ENCODE measurements around the gene RNF169. TPM values are rescaled to one million over a fixed set of nuclear protein-coding genes. Genes with fewer than 3 reads are reported as not detected.
A peak's percentile ranks its signal among the peaks of the same experiment; 100 is the strongest.

The RNF169 gene
- total RNA-seq, 1 donor from 2014 or later, result 18.2 TPM

DNA sequence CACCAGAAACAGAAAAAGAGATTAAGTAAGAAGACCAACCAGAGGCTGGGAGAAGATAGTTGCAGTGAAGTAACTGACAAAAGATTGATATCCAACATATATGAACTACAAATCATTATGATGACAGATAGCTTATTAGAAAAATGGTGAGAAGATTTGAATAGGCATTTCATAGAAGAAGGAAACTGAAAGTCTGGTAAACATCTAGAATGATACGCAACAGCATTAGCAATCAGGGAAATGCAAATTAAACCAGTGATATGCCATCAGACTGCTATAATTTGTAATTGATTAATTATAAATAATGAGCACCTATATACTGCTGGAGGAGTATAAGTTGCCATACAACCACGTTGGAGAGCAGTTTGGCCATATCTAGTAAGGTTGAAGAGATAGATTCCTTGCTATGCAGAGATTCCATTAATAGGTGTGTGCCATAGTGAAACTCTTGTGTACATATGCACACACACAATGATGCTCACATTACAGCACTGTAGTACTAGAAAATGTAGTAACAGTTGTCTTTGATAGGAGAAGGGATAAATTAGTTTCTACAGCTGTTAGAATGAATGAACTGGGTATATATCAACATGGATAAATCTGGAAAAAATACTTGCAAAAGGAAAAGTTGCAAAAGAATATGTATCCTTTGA, 20.5 kb downstream of the RNF169 start:
- DNase-seq (ENCODE audit: low read depth), result no peak

DNA sequence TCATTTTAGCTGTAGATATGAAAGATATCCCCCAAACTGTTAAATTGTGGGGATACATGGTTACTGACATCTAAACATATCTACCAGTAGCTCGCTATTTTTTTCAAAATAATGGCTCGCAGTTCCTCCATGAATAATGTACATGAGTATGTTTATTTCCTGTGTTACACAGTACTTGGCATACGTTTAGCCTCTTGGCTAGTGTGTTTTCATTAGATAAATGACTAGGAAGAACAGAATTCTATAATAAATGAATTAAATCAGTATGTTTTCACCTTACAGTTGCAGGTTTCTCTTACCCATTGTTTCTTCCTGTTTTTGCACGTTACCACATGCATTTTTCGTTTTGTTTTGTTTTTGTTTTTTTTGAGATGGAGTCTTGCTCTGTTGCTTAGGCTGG, 21.8 kb downstream of the RNF169 start:
- no peak for DNase-seq (ENCODE audit: low read depth)

DNA sequence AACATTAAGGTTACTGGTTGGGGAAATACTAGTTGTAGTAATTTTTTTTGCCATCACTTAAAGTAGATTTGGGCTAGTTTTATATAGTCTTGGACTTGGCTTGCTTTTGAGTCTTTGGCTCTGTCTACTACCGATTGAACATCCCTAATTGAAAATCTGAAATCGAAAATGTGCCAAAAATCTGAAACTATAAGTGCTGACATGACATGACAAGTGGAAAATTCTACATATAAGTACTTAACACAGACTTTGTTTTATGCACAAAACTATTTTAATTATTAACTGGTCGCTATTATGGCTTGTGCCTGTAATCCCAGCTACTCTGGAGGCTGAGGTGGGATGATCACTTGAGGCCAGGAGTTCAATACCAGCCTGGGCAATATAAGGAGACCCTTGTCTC, 22.5 kb downstream of the RNF169 start:
- no peak for DNase-seq (ENCODE audit: low read depth)

DNA sequence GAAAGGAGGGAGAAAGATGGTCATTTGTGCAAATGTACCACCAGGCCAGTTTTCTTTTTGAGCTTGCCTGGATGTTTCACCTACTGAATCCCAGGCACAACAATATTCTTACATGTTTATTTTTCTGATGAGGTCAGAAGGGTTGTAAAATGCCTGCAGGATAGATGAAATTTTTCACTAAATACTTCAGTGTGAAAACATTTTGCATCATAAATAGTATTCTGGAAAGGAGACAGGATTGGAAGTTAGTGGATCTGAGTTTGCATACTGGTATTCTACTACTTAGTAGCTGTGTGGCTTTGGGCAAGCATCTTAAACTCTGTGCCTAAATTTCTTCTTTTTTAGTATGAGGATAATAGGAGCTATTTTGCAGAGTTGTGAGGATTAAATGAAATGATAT, 24.8 kb downstream of the RNF169 start:
- DNase-seq (ENCODE audit: low read depth), result no peak

DNA sequence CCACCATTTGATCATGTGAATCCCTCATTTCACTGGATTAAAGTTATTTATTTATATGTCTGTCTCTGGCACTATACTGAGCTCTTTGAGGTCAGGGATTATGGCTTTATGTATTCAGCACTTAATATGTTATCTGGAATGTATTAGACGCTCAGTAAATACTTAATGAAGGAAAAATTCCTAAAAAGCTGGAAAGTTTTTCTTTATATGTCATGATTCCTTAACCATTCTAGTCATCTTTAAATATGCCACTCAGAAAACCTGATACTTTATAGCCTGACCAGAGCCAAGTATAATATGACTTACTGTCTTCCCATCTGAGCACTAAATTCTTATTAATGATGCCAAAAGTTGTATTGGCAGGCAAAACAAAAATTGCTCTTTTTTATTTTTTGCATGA, 27.1 kb downstream of the RNF169 start:
- DNase-seq (ENCODE audit: low read depth), result no peak

DNA sequence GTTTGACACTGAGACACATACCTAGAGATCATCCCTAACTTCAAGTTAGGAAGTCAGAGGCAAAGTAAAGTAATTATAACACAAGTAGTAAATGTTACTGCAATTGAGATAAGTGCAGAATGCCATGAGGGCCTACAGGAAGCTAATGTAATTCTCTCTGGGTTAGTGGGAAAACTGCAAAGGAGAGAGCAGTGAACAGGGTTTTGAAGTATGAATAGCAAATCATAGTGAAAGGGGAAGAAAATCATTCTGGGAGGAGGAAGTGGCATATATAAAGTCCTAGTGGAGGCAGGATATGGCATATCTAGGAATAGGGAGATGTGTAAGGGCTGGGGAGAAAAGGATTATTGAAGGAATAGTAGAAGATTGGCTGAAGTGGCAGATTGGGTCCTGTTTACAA, 27.9 kb downstream of the RNF169 start:
- no peak for DNase-seq (ENCODE audit: low read depth)

DNA sequence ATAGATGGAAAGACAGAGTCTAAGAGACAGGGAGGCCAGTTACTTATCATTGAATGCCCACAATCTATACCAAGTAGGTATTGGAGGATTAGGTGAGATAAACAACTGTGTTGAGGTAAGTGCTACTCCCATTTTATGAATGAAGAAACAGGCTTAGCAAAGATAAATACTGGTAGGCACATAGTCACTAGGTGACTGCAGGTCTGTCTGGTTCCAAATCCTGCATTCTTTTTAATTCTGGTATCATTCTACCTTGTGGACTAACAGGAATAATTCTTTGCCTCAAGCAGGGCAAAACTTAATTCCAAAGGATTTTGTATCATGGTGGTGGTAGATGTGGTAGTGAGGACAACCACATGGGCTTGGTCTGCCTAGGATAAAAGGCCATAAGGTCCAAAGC, 28.4 kb downstream of the RNF169 start:
- no peak for DNase-seq (ENCODE audit: low read depth)

DNA sequence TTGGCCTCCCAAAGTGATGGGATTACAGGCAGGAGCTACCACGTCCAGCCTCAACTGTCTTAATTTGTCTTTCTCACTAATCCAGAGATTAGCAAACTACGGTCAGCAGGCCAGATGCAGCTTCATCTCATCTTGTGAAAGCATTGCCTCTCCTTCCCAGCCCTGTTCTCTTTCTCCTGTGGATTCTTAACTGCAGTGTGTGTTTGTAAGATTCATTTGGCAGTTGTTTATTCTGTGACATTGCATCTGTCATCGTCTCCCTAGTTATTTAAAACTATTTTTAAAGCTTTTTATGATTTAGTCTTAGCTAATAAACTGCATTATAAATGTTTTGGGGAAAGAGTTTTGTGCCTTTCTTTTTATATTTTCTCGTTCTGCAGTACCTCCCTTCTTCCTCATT, 29.2 kb downstream of the RNF169 start:
- DNase-seq (ENCODE audit: low read depth), result no peak

DNA sequence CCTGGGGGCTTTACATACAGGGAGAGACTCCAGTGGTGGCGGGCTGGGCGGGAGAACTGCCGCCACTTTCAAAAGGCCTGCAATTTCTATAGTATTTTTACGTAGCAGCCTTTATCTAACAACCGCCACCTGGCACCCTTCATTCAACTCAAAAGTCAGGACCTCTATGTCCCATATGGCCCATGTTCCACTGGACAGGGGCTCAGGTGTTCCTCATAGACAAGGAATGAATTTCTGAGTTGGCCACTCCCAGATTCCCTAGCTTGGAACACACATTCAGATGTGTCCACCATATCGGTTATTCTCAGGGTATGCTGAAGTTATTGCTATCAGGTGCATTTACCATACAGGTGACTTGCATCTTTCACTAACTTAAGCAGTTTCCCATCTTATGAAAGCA, 29.9 kb downstream of the RNF169 start:
- no peak for DNase-seq (ENCODE audit: low read depth)

DNA sequence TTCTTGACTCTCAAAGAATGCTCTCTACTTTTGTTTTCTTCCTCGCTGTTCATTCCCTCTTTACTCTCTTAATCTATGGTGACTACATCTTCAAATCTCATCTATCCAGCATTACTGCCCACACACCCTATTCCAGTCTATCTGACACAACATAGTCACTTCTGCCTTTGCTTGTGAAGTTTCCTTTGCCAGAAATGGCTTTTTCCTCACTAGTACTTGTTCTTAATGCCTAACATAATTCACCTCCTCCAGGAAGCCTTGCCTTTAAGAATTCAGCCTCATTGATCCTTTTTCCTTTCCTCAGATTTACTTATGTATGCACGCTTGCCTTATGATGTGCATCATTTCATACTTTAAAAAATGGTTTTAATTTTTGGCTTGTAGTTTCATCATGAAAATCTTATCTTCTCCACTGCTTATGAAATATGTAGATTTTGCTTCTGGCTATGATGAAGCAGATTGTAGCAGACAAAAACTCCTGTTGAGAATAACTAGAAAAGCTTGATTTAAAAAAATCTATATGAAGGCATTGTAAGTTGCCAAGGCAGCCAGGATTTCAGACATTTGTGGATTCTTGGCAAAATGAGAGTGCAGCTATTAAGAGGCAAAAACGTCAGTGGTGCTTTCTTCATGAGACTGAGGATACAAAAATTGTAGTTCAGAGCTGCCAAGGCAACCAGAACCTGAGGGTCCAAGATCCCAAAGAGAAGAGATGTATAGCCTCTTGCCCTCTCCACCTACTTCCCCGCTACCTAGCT, 31.8 kb downstream of the RNF169 start:
- no peak for DNase-seq (ENCODE audit: low read depth)

DNA sequence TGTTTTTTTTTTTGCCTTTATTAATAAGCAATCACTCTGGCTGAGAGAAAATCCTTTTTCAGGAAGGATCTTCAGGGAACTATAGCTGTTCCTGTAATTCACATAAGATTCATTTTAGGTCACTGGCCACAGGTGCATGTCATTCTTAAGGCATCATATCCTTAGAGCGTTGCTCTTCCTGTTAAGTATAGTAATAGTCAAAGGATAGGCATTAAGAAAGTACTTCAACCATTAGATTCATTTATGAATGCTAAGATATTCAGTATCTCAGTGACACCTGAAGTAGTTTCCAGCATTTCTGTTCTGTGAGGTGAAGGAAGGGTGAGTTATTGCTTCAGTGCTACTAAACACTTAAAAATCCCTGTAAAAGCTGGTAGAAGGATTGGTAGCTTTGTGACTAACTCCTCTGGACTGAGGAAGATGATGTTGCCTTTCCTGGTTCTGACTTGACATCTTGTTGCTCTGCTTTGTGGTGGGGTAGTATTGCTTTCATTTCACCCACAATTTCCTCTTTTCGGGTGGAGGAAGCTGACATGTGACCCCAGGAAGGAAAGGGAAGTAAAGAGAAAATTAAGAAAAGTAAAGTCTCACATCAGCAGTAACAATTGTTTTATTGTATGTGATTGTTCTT, 34.7 kb downstream of the RNF169 start:
- peak; percentile 84 for DNase-seq (ENCODE audit: low read depth)

DNA sequence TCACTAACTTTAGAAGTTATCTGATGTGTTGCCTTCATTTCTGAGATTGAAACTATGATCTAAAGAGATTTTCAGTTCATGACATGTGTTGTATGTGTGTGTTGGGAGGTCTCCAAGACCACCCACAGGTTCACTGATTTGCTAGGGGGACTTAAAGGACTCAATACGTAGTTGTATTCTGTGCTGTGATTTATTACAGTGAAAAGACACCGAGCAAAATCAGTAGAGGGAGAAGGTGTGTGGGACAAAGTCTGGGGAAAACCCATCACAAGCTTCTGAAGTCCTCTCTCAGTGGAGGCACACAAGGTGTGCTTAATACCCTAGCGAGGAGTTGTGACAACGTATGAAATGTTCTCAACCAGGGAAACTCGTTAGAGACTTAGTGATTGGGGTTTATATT, 35.6 kb downstream of the RNF169 start:
- DNase-seq (ENCODE audit: low read depth), result no peak

DNA sequence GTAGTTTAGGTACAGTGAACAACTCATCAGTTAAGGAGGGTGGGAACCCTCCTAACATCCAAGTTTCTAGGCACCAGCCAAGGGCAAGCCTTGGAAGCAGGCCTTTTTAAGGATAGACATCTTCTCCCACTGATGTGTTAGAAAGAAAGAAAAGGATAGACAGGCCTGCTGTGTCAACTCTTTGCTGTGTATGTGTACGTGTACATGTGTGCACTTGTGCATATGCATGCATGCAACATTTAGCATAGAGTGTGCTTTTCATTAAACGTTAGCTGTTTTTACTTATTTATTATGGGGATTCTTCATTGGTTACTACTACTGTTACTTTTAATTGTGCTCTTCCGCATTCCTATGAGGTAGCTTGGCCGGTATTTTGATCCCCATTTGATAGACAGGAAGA, 36.1 kb downstream of the RNF169 start:
- no peak for DNase-seq (ENCODE audit: low read depth)

DNA sequence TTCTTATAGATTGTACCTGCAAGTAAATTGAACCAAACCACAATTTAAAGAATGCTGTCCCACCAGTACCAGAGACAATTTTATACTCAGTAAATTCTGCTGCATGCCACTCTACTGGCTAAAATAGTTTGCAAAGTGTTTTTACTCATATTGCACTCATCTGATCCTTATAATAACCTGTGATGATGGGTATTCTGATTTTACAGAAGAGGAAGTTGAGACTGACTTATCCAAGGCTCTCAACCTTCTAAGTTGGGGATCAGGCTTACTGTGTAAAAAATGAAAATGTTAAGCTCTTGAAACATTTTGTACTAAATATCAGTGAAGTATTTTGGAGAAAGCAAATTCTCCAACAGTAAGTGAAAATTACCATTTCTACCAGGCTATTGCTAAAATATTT, 37.9 kb downstream of the RNF169 start:
- DNase-seq (ENCODE audit: low read depth), result no peak

DNA sequence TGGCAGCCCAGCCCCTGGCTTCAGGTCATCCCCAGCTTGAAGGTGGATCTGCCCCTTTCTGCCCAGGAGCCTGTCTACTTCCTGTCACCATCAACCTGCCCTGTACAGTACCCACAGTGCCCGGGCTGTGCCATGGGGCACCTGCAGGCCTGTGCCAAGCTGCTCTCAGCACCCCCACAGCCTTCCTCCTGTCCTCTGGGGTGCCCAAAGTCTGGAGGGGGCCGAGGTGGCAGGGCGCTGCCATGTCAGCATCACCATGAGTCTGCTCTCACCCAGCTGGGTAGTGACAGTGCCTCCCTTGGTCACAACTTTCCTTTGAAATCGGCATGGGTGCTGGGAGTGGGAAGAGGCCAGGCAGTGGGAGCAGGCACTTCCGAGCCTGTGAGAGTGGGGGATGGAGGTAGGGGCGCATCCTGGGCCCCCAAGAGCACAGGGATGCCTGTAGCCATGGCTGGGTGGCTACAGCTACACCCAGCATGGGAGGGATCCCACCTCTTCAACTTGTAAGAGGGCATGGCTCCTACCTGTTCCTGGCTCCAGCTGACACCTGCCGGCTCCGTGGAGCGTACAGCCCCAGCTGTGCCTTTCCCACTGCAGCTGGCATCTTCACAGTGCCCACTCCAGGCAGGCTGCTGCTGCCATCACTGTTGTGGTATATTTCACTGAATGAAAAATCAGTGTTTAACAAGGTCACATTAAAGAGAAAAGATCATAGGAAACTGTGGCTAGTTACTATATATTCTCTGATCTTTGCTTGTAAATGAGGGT, 42.9 kb downstream of the RNF169 start:
- DNase-seq (ENCODE audit: low read depth), result no peak

DNA sequence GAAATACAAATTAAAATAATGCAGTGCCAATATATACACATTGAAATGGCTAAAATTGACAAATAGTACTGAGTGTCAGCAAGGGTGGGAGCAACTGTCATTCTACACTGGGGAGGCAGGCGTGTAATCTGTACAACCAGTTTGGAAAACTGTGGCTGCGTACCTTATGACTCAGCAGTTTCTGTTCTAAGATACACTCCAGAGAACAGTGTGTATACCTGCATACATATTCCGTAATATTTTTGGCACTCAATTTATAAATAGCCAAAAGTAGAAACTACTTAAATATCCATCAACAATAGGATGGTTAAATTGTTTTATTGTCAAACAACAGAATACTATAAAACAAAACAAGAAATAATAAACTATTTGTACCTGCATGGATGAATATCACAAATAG, 57.6 kb downstream of the RNF169 start:
- DNase-seq (ENCODE audit: low read depth), result no peak

DNA sequence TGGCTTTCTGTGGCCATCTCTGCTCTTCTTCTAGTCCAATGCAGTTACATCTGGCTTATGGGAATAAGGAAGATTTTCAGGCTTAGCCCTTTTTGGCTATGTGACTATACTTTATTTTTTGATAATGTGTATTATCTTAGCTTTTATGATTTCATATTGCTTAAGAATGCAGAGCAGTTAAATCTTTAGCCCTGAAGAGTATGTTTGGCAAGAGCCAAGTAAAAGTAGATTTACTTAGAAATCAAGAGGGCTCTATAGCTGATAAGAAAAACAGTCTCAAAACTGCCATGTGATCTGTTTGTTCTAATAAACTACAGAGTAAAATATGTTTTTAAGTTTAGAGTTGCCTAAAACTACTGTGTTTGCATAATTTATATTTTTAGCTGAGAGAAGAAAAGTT, 61.2 kb downstream of the RNF169 start:
- DNase-seq (ENCODE audit: low read depth), result no peak

DNA sequence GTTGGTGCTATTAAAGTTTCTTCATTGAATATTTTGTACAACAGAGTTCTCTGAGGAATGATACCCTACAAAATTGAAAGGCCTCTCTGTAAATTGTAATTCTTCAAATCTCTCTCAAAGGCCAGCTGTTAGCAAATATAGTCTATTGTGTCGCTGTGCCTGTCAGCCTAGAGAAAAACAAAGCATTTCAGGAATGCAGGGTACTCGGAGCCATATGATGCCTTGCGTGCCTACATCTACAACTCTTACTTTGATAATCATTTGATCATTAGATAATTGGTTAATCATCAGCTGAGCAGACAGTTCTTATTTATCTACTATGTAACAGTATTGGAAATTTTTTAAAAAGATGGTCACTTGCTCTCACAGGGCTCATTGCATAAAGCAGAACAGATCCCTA, 67.3 kb downstream of the RNF169 start:
- peak; percentile 7 for DNase-seq (ENCODE audit: low read depth)

DNA sequence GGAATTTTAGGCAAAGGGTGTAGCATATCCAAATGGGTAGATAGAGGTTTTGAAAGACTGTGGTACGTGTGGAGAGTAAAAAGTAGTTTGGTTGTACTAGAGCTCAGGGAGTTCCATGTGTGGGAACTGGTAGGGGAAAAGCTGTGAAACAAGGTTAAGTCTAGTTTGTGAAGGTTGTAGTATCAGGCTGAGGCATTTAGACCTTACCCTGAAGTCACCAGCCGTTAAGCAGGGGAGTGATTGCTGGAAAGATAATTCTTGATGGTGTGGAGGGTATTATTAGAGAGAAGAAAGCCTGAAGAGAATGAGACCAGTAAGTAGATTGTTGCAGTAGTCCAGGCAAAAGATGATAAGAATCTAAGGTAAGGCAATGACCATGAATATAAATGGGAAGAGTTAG, 68.0 kb downstream of the RNF169 start:
- no peak for DNase-seq (ENCODE audit: low read depth)

DNA sequence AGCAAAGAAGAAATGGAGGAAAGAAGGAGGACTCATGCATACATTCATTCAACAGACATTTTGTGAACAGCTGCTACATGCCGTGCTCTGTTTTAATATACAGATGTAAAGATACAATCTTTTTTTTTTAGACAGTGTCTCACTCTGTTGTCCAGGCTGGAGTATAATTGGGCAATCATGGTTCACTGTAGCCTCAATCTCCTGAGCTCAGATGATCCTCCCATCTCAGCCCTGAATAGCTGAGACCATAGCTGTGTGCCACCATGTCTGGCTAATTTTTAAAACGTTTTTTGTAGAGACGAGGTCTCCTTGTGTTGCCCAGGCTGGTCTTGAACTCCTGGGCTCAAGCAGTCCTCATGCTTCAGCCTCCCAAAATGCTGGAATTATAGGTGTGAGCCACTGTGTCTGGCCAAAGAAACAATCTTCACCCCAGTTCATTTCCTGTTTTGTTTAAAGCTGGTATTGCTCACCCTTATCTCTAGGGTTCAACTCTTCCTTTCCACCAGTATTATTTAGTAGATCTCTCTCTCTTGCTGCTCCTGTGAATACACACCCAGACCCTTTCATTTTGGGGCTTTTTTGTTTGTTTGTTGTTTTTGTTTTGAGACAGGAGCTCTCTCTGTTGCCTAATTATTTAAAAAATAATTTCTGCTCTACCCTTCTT, 69.8 kb downstream of the RNF169 start:
- no peak for DNase-seq (ENCODE audit: low read depth)

DNA sequence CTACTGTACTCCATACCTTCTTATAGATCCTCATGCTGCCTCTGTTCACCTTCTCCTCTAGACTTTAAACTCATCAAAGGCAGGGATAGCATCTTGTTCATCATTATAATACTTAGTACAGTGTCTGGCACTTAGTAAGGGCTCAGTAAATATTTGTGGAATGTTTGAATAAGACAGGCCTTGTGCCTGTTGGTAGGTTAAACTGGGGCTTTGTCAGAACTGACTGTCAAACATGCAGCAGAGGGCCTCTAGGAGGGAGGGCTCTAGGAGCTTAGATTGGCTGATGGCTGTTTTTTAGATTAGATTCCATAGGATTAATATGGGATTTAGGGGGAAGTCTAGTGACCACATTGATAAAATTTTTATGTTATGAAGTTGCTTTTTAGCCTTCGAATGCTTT, 70.8 kb downstream of the RNF169 start:
- no peak for DNase-seq (ENCODE audit: low read depth)

DNA sequence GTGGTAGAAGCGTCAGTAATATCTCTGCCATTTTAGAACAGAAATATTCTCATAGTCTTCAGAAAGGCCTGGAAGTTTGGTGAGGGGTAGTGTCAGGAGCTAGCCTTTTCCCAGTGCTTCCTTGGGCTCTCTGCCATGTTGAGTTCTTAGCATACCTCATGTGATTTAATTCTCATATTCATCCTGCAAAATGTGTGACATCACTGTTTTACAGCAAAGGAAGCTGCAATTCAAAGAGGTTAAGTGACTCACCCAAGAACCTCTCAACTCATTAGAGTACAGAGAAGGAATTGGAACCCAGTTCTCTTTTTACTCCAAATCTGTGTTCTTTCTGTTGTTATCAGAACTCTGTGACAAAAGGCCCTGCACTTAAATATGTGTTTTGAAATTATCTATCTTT, 72.1 kb downstream of the RNF169 start:
- peak; percentile 54 for DNase-seq (ENCODE audit: low read depth)

Data from renal cortical epithelial cell (primary cell).